ENCODE measurements around the gene LGALS9B.
"Not testable (repeated sequence)": the region's sequence is repeated elsewhere in the genome, so short reads cannot be mapped to it uniquely, and the experiment has no call there.

DNA sequence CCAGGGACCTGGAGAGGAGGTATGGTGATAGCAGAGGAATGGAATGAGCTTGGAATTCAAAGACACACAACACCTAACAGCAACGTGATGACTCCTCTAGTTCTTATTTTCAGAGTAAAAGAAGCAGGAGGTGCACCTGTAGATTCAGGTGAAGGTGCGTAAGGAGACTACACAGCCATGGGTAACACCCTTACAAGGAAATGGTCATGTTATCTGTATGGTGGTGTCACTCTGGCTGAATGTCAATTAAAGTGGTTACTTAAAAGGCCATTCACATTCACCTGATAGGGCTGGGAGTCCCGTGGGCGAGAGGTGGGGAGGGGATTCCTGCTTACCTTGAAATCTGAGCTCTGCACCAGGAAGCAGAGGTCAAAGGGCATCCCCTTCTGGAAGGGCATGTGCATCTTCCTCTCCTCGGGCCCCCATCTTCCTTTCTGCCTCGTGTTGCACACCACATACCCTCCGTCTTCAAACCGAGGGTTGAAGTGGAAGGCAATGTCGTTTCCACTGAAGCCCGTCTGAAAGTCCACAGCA is 9.4 kb downstream of the LGALS9B start:
- not testable (repeated sequence) for TF ChIP-seq ZC3H10 (CRISPR knock-in tag; IDR thresholded peaks at IDR 0.05); ZNF70 (CRISPR knock-in tag; IDR thresholded peaks at IDR 0.05); TCF4 (CRISPR knock-in tag; IDR thresholded peaks at IDR 0.05; ENCODE audit: borderline replicate concordance); TOX (CRISPR knock-in tag; IDR thresholded peaks at IDR 0.05; ENCODE audit: borderline replicate concordance); ESRRG (CRISPR knock-in tag; IDR thresholded peaks at IDR 0.05); SNAI2 (CRISPR knock-in tag; IDR thresholded peaks at IDR 0.05); ZNF565 (CRISPR knock-in tag; conservative IDR thresholded peaks at IDR 0.05; ENCODE audit: low read depth); ZFP3 (CRISPR knock-in tag; IDR thresholded peaks at IDR 0.05); ZNF8 (CRISPR knock-in tag; IDR thresholded peaks at IDR 0.05)
- TF ChIP-seq, protein P1, sequence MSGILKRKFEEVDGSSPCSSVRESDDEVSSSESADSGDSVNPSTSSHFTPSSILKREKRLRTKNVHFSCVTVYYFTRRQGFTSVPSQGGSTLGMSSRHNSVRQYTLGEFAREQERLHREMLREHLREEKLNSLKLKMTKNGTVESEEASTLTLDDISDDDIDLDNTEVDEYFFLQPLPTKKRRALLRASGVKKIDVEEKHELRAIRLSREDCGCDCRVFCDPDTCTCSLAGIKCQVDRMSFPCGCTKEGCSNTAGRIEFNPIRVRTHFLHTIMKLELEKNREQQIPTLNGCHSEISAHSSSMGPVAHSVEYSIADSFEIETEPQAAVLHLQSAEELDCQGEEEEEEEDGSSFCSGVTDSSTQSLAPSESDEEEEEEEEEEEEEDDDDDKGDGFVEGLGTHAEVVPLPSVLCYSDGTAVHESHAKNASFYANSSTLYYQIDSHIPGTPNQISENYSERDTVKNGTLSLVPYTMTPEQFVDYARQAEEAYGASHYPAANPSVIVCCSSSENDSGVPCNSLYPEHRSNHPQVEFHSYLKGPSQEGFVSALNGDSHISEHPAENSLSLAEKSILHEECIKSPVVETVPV (CRISPR knock-in tag; IDR thresholded peaks at IDR 0.05) = not testable (repeated sequence)
- TF ChIP-seq, protein P2, sequence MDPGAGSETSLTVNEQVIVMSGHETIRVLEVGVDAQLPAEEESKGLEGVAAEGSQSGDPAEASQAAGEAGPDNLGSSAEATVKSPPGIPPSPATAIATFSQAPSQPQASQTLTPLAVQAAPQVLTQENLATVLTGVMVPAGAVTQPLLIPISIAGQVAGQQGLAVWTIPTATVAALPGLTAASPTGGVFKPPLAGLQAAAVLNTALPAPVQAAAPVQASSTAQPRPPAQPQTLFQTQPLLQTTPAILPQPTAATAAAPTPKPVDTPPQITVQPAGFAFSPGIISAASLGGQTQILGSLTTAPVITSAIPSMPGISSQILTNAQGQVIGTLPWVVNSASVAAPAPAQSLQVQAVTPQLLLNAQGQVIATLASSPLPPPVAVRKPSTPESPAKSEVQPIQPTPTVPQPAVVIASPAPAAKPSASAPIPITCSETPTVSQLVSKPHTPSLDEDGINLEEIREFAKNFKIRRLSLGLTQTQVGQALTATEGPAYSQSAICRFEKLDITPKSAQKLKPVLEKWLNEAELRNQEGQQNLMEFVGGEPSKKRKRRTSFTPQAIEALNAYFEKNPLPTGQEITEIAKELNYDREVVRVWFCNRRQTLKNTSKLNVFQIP (CRISPR knock-in tag; IDR thresholded peaks at IDR 0.05; ENCODE audit: borderline replicate concordance, low read depth) = not testable (repeated sequence)
- TF ChIP-seq, protein P3, sequence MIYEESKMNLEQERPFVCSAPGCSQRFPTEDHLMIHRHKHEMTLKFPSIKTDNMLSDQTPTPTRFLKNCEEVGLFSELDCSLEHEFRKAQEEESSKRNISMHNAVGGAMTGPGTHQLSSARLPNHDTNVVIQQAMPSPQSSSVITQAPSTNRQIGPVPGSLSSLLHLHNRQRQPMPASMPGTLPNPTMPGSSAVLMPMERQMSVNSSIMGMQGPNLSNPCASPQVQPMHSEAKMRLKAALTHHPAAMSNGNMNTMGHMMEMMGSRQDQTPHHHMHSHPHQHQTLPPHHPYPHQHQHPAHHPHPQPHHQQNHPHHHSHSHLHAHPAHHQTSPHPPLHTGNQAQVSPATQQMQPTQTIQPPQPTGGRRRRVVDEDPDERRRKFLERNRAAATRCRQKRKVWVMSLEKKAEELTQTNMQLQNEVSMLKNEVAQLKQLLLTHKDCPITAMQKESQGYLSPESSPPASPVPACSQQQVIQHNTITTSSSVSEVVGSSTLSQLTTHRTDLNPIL (CRISPR knock-in tag; IDR thresholded peaks at IDR 0.05; ENCODE audit: low read depth) = not testable (repeated sequence)
